Hepatocyte (in vitro differentiated cells): ENCODE data around the gene TMEM248. TPM values are rescaled to one million over a fixed set of nuclear protein-coding genes. Genes with fewer than 3 reads are reported as not detected.

ENCODE experiments used
- DNase-seq: peaks from one replicate; pipeline ENCODE4 v3.0.0-alpha.2; 2016; ENCODE audit warnings: low spot score
- H2AFZ ChIP-seq: fragments of 200-600 bp; sonication (generic); 2 replicates; pipeline ENCODE4 v1.6.0; 2016; ENCODE audit warnings: antibody characterized with exemption, mild to moderate bottlenecking
- H3K27ac ChIP-seq: fragments of 200-600 bp; sonication (generic); 2 replicates; pipeline ENCODE4 v1.5.1; 2016; ENCODE audit warnings: mild to moderate bottlenecking
- H3K27me3 ChIP-seq: fragments of 200-600 bp; sonication (generic); 2 replicates; pipeline ENCODE4 v1.6.1; 2016
- H3K36me3 ChIP-seq: fragments of 200-600 bp; sonication (generic); replicated peaks from 2 replicates; pipeline ENCODE4 v1.5.1; 2016; ENCODE audit warnings: low read depth; ENCODE audit not compliant: insufficient read depth
- H3K4me1 ChIP-seq: fragments of 200-600 bp; sonication (generic); 2 replicates; pipeline ENCODE4 v1.5.1; 2016; ENCODE audit warnings: mild to moderate bottlenecking, moderate library complexity; ENCODE audit not compliant: insufficient read depth
- H3K4me2 ChIP-seq: fragments of 200-600 bp; sonication (generic); 2 replicates; pipeline ENCODE4 v1.6.0; 2016
- H3K4me3 ChIP-seq: fragments of 200-600 bp; sonication (generic); 2 replicates; pipeline ENCODE4 v1.5.1; 2016; ENCODE audit warnings: mild to moderate bottlenecking
- H3K79me2 ChIP-seq: fragments of 200-600 bp; sonication (generic); 2 replicates; pipeline ENCODE4 v1.6.0; 2017; ENCODE audit warnings: mild to moderate bottlenecking
- H3K9me2 ChIP-seq: fragments of 200-600 bp; sonication (generic); replicated peaks from 2 replicates; pipeline ENCODE4 v1.6.0; 2017; ENCODE audit warnings: mild to moderate bottlenecking; ENCODE audit not compliant: insufficient read depth
- H3K9me3 ChIP-seq: fragments of 200-600 bp; sonication (generic); 2 replicates; pipeline ENCODE4 v1.5.1; 2016; ENCODE audit warnings: low read depth, mild to moderate bottlenecking
- H4K20me1 ChIP-seq: fragments of 200-600 bp; sonication (generic); 2 replicates; pipeline ENCODE4 v1.6.0; 2016; ENCODE audit warnings: mild to moderate bottlenecking; ENCODE audit not compliant: insufficient read depth, poor library complexity, severe bottlenecking
- EZH2 ChIP-seq: fragments of 200-600 bp; sonication (generic); IDR thresholded peaks from 2 replicates; pipeline ENCODE4 v1.6.1; 2016; ENCODE audit warnings: antibody characterized with exemption, mild to moderate bottlenecking, borderline replicate concordance
- EZH2phosphoT487 ChIP-seq: fragments of 200-600 bp; sonication (generic); IDR thresholded peaks from one replicate; pipeline ENCODE4 v1.6.1; 2018; ENCODE audit warnings: antibody characterized with exemption, mild to moderate bottlenecking, low read depth, moderate library complexity; ENCODE audit not compliant: unreplicated experiment, severe bottlenecking
- WGBS: methylation state at CpG from one replicate; pipeline ENCODE4 v1.1.6; 2016; ENCODE audit warnings: low lambda C conversion rate; ENCODE audit errors: missing lambda C conversion rate; 5-methylcytosine and 5-hydroxymethylcytosine counted together
- polyA plus RNA-seq: library from polyadenylated mRNA; unstranded; fragments of >200 nt; fragmentation: Nextera tagmentation; extraction: Ambion mirVana; gene quantifications from 2 replicates; pipeline ENCODE4 v1.2.1, GENCODE V29; 2016
- total RNA-seq: library from RNA; depleted of rRNA; stranded (reverse); fragments of >200 nt; gene quantifications from 2 replicates; pipeline ENCODE4 v1.2.3, GENCODE V29; 2014
- TF ChIP-seq, protein P1 (sequence below): fragments of 200-600 bp; sonication (generic); IDR thresholded peaks from 2 replicates; pipeline ENCODE4 v1.5.1; 2016; ENCODE audit warnings: antibody characterized with exemption, mild to moderate bottlenecking; ENCODE audit not compliant: poor library complexity

TMEM248 gene
- total and polyA plus RNA-seq, 2 experiments from 2014 or later = 80.3 to 91.5 TPM

DNA sequence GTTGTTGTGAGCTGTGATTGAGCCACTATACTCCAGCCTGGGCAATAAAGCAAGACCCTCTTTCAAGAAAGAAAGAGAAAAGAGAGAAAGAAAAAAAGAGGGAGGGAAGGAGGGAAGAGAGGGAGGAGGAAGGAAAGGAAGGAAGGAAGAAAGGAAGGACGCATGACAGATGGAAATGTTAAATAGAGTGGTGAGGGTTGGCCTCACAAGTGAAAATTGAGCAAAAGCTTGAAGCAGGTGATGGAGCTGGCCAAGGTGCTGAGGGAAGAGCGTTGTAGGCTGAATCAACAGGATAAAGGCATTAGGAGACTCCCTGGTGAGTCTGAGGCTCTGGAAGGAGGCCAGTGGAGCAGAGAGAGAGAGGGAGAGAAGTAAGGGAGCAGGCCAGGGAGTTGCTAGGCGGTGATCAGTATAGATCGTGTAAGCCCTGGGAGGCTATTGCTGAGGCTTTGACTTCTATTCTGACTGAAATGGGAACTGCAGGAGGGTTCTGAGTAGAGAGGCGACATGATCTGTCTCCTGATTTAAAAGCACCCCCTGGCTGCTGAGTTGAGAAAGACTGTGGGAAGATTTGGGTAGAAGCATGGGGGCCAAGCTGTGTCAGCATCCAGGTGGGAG lies 26.5 kb upstream of the TMEM248 start:
- no peaks in the 10 kb centered on the region for H3K9me3 ChIP-seq
- no peaks in the 10 kb centered on the region for H3K4me1 ChIP-seq
- WGBS = 58% methylated on average over 5 of the region's 5 CpGs
- peak; percentile 23 for DNase-seq
- H3K4me2 ChIP-seq = no peak overlapping the region
- no peaks in the 10 kb centered on the region for H3K36me3 ChIP-seq
- no peak for TF ChIP-seq EZH2
- TF ChIP-seq, protein P1, sequence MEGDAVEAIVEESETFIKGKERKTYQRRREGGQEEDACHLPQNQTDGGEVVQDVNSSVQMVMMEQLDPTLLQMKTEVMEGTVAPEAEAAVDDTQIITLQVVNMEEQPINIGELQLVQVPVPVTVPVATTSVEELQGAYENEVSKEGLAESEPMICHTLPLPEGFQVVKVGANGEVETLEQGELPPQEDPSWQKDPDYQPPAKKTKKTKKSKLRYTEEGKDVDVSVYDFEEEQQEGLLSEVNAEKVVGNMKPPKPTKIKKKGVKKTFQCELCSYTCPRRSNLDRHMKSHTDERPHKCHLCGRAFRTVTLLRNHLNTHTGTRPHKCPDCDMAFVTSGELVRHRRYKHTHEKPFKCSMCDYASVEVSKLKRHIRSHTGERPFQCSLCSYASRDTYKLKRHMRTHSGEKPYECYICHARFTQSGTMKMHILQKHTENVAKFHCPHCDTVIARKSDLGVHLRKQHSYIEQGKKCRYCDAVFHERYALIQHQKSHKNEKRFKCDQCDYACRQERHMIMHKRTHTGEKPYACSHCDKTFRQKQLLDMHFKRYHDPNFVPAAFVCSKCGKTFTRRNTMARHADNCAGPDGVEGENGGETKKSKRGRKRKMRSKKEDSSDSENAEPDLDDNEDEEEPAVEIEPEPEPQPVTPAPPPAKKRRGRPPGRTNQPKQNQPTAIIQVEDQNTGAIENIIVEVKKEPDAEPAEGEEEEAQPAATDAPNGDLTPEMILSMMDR = peak; percentile 7
- no peak for TF ChIP-seq EZH2phosphoT487
- H4K20me1 ChIP-seq = no peaks in the 10 kb centered on the region
- no peak overlapping the region for H2AFZ ChIP-seq
- H3K27ac ChIP-seq = no peak overlapping the region
- H3K79me2 ChIP-seq = no peaks in the 10 kb centered on the region
- no peaks in the 10 kb centered on the region for H3K9me2 ChIP-seq
- H3K4me3 ChIP-seq = no peak overlapping the region
- no peaks in the 10 kb centered on the region for H3K27me3 ChIP-seq

DNA sequence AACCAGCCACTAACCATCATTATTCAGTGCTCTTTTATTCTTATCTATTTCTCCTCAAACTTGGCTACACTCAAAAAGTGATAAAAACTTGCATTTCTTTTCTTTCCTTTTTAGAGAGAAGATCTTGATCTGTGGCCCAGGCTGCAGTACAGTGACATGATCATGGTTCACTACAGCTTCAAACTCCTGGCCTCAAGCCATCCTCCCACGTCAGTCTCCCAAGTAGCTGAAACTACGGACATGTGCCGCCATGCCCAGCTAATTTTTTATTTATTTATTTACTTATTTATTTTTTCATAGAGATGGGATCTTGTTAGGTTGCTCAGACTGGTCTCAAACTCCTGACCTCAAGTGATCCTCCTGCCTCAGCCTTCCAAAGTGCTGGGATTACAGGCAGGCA lies 24.6 kb upstream of the TMEM248 start:
- Histone ChIP-seq H3K4me1 (no peaks in the 10 kb centered on the region), H3K27me3 (no peaks in the 10 kb centered on the region), H3K4me2 (no peak overlapping the region), H3K9me2 (no peaks in the 10 kb centered on the region), H3K9me3 (no peaks in the 10 kb centered on the region), H3K27ac (no peak overlapping the region), H3K4me3 (no peak overlapping the region), H3K36me3 (no peaks in the 10 kb centered on the region), H3K79me2 (no peaks in the 10 kb centered on the region), H2AFZ (no peak overlapping the region), H4K20me1 (no peaks in the 10 kb centered on the region)
- 91% methylated on average over 3 of the region's 3 CpGs for WGBS
- TF ChIP-seq EZH2phosphoT487 = no peak
- no peak for TF ChIP-seq EZH2
- TF ChIP-seq, protein P1 = no peak
- no peak for DNase-seq

DNA sequence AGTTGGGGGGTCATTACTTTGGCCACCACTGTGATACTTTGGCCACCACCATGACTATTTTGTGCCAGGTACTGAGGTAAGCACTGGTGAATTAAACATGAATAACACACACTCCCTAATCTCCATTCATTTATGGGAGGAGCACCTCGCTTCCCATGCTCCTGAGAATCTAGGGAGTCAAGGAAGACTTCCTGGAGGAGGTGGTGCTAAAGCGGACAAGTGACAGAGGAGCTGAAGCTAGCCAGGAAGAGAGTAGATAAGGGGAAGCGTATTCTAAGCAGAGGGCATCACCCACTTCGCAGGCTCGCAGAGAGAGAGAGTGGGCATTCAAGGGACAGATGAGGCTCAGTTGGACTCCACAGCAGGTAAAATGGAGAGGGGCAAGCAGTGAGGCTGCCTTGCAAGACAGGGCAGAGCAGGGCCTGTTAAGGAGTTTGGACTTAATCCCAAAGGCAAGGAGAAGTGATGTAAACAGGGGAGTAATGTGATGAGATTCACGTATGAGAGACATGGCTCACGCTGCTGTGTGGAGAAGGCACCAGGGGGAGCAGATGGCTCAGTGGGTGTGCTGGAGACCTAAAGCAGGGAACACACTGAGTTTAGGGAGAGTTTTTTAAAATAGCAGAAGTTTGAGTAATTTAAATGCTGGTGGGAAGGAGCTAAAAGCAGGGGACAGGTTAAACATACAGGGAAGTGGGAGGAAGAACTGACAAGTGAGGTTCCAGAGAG lies 21.3 kb upstream of the TMEM248 start:
- Histone ChIP-seq H3K27me3 (no peaks in the 10 kb centered on the region), H3K4me3 (no peak overlapping the region), H3K79me2 (no peaks in the 10 kb centered on the region), H3K27ac (no peak overlapping the region), H4K20me1 (no peaks in the 10 kb centered on the region), H3K36me3 (no peaks in the 10 kb centered on the region), H3K4me1 (no peaks in the 10 kb centered on the region), H3K9me3 (no peaks in the 10 kb centered on the region), H3K4me2 (no peak overlapping the region), H2AFZ (no peak overlapping the region), H3K9me2 (no peaks in the 10 kb centered on the region)
- 92% methylated on average over 7 of the region's 7 CpGs for WGBS
- no peak for DNase-seq
- TF ChIP-seq EZH2phosphoT487 (no peak), EZH2 (no peak)
- TF ChIP-seq, protein P1 = no peak
